ENCODE measurements around the gene CHRNB2.

Gene CHRNB2

DNA sequence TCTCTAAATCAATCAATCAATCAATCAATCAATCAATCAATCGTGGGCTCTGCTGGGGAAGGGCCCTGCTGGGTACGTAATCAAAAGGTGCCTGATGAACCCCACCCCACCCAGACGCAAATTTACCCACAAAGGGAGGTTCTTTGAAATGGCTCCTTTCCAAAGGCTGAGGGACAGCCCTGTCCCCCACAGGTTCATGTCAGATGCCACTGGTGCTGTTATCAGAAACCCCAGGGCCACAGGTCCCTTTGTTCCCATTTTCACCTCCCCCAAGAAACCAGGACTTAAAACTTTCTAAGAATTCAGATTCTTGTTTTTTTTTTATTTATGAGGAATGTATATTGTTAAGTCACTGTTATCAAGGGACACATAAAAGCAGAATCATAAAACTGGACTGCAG, 14.2 kb downstream of the CHRNB2 start:
- no peak for DNase-seq

DNA sequence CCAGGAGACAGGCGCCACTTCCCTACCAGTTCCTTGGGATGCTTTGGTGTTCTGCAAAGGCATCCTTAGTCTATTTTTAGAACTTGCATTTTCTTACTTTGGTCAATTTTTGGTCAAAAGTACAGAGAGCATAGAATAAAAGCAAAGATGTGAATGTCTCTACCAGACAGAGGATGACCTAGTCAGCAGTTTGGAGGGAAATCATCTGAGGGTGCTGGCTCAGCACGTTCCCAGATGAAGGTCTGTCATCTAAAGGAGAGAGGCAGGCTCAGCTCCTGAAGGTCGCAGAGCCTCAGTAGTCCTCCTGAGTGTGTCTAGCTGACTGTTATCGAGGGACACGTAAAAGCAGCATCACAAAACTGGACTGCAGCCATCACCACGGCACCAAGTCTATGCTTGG, 15.3 kb downstream of the CHRNB2 start:
- DNase-seq: no peak

DNA sequence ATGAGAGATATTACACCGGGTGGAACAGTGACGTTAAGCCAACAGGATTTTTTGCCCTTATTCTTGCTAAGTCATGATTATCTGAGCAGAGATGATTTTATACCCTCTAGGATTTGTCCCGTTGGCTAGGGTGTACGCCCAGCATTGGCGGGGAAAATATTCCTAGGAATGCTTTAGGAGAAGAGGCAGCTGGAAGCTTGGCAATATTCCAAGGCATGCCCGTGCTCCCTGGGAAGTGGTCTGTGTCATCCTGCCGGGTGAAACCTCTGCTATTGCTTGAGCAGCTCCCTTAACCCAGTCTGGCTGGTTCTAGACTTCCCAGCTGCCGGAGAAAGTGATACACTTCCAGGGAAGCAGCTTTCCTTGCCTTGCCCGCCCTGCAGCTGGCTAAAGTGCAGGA, 16.2 kb downstream of the CHRNB2 start:
- no peak for DNase-seq

- no peak for DNase-seq
Measured at GRCh38 chr1:154584267-154584994, 16.9 kb downstream of the CHRNB2 start.

DNA sequence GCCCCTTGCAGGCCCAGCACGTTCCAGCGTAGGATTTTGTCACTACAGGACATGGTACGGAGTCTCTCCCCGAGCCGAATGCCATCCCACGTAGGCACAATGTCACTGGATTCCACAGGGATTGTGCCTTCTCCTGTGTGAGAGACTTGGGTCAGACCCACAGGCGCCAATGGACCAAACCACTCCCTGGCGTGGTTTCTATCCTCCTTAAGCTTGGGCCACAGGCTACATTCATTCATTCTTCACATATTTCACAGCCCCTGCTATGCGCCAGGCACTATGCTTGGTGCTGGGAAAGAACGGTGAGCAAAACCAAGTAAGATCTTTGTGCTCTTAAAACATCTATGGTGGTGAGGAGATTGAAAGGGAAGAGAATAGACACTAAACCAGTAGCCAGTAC, 18.7 kb downstream of the CHRNB2 start:
- DNase-seq: no peak

- DNase-seq: no peak
Measured at GRCh38 chr1:154586641-154587040, 19.1 kb downstream of the CHRNB2 start.

- no peak for DNase-seq
Measured at GRCh38 chr1:154589780-154590179, 22.2 kb downstream of the CHRNB2 start.

- DNase-seq: no peak
Measured at GRCh38 chr1:154590756-154591155, 23.2 kb downstream of the CHRNB2 start.

GRCh38 chr1:154591206-154591605, 23.6 kb downstream of the CHRNB2 start:
- no peak for DNase-seq

DNA sequence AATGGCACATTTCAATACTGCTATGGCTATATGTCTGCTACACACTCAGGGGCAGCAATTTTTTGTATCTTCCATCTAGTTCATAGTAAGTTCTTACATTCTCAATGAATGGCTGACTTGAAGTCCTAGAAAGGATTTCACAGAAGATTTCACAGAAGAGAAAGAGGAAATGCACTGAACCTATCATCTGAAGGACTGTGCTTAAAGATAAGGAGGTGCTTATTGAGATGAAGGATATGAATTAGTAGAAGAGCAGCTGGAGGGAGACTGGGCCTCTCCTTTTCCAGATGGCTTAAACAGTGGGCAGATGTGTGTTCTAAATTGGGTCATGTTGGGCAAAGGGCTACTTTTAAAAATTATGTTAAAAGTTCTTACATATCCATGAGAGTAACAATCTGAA, 25.8 kb downstream of the CHRNB2 start:
- DNase-seq: no peak

DNA sequence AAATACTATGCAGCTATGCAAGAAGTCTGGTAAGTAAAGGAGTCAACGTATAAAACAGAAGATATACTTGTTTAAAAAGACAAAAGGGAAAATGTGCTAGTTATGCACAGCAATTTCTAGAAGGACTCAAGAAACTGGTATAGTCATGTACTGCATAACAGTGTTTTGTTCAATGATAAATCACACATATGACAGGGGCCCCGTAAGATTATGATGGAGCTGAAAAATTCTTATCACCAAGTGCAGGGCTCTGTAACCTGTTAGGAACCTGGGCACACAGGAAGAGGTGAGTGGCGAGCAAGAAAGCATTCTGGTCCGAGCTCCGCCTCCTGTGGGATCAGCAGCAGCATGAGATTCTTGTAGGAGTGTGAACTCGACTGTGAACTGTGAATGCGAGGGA, 27.2 kb downstream of the CHRNB2 start:
- DNase-seq: no peak

- no peak for DNase-seq
Measured at GRCh38 chr1:154595621-154596020, 28.0 kb downstream of the CHRNB2 start.

GRCh38 chr1:154598871-154599635, 31.5 kb downstream of the CHRNB2 start:
- no peak for DNase-seq

GRCh38 chr1:154599658-154600057, 32.1 kb downstream of the CHRNB2 start:
- DNase-seq: no peak

GRCh38 chr1:154603317-154603716, 35.7 kb downstream of the CHRNB2 start:
- DNase-seq: no peak

DNA sequence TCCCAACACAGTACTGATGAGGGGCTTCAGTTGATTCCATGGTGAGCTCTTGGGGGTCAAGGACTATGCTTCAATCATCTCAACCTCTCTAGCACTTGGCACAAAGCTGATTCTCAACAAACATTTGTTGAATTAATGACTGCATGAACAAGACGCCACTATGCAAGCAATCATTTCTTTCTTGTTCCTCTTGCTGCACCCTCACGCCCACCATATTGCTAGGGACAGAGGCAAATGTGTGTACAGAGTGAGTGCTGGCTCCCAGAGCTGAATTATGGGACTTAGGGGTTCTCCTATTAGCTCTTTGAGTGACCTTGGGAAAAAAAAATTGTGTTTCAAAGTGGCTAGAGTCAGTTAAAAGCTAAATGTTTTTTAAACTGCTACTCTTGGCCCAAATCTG, 38.0 kb downstream of the CHRNB2 start:
- DNase-seq: no peak

DNA sequence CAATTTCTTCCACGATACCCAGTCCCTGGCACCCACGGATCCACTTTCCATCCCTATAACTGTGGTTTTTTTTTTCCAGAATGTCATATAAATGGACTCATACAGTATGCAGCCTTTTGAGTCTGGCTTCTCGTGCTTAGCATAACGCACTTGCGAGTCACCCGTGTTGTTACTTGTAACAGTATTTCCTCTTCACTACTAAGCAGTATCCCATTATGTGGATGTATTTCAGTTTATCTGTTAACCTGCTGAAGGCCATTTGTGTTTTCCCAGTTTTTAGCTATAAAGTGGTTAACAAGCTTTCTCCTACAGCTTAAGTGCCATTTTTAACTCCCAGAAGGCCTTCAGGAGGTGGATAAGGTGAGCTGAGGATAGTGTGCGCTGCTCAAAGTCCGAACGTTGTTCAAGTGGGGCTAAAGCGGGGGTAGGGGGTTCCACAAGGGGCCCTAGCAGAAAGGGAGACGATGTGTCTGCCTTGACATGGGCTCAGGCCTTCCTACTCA, 39.6 kb downstream of the CHRNB2 start:
- DNase-seq: peak in 1 of 5 experiments; percentile 52

GRCh38 chr1:154607609-154608396, 40.2 kb downstream of the CHRNB2 start, which contains the start of gene ADAR:
Gene ADAR, minus strand, starts transcription at chr1:154608186. Its CDS starts 180 bp downstream, at chr1:154608006.
- peak; percentile 73 to 99 (median 87) for DNase-seq

- peak in 3 of 5 experiments; percentile 27 to 72 (median 35) for DNase-seq
Measured at GRCh38 chr1:154608397-154609270, 41.1 kb downstream of the CHRNB2 start.

DNA sequence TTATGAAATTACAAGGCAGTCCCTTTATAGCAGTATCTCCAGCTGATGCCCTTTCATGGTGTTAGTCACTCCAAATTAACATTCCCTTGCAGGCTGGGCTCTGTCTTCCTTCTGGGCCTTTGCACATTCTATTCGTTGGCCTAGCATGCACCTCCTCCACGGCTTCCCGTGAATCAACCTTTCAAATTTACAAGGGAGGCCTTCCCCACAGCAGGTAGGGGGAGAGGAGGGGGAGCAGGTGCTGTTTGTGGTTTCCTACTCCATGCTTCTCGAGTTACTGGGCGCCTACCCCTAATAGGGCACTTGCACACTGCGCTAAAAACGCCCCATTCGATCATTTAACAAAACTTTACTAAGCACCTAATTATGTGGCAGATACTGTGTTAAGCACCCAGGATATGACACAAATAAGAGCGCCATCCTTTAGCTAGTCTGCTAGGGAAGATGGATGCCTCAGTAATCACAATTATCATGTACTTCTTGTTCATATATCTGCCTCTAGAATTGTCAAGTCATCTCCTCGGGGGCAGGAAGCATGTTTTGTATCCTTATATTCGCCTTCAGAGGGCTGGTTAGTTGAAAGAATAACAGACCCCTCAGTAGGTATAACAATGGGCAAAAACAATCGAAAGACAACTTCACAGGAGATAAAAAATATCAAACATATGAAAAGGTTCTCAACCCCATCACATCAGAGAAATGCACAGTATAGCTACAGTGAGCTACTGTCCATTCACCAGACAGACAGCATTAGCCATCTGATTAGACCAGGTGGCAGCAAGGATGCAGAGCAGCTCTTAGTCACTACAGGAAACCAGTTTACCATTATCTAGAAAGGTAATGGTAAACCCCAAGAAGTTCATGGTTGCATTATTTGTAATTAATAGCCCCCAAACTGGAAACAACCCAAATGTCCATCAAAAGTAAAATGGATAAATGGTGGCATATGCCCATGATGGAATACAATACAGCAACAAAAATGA, 42.1 kb downstream of the CHRNB2 start:
- DNase-seq: peak in 4 of 5 experiments; percentile 28 to 81 (median 46)

Measured in T-helper 2 cell (primary cell).